Kidney capillary endothelial cell (primary cell): Measurements from ENCODE around the gene HIP1R.

Experiments
- DNase-seq: peaks from one replicate; pipeline ENCODE4 v3.0.0-alpha.2; 2018; ENCODE audit warnings: low spot score

HIP1R gene

GRCh38 chr12:122860040-122860853, 25.0 kb downstream of the HIP1R start:
- DNase-seq = peak; percentile 67

DNA sequence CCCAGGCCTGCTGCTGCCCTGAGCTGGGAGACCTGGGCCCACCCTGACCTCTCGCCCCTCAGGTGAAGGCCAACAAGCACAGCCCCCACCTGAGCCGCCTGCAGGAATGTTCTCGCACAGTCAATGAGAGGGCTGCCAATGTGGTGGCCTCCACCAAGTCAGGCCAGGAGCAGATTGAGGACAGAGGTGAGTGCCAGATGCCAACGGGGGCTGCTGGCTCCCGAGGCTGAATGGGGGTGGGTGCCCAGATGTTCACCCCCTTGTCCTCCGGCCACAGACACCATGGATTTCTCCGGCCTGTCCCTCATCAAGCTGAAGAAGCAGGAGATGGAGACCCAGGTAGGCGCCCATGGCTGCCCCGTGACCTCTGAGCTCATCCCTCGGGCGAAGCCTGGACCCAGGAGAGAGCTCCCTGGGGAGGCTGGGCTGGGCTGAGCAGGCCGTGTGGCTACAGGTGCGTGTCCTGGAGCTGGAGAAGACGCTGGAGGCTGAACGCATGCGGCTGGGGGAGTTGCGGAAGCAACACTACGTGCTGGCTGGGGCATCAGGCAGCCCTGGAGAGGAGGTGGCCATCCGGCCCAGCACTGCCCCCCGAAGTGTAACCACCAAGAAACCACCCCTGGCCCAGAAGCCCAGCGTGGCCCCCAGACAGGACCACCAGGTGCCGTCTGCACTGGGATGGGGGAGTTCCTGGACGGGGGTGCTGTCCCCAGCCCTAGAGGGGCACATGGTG, 25.8 kb downstream of the HIP1R start:
- no peak for DNase-seq

DNA sequence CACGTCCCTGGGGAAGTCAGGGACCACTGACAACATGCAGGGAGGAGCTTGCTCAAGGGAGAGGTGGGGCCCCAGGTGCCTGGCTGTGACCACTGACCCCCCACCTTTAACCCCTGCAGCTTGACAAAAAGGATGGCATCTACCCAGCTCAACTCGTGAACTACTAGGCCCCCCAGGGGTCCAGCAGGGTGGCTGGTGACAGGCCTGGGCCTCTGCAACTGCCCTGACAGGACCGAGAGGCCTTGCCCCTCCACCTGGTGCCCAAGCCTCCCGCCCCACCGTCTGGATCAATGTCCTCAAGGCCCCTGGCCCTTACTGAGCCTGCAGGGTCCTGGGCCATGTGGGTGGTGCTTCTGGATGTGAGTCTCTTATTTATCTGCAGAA, 26.3 kb downstream of the HIP1R start:
- DNase-seq = no peak

DNA sequence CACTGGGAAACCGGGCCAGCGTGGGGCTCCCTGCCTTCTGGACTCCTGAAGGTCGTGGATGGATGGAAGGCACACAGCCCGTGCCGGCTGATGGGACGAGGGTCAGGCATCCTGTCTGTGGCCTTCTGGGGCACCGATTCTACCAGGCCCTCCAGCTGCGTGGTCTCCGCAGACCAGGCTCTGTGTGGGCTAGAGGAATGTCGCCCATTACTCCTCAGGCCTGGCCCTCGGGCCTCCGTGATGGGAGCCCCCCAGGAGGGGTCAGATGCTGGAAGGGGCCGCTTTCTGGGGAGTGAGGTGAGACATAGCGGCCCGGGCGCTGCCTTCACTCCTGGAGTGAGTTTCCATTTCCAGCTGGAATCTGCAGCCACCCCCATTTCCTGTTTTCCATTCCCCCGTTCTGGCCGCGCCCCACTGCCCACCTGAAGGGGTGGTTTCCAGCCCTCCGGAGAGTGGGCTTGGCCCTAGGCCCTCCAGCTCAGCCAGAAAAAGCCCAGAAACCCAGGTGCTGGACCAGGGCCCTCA, 26.9 kb downstream of the HIP1R start:
- no peak for DNase-seq

DNA sequence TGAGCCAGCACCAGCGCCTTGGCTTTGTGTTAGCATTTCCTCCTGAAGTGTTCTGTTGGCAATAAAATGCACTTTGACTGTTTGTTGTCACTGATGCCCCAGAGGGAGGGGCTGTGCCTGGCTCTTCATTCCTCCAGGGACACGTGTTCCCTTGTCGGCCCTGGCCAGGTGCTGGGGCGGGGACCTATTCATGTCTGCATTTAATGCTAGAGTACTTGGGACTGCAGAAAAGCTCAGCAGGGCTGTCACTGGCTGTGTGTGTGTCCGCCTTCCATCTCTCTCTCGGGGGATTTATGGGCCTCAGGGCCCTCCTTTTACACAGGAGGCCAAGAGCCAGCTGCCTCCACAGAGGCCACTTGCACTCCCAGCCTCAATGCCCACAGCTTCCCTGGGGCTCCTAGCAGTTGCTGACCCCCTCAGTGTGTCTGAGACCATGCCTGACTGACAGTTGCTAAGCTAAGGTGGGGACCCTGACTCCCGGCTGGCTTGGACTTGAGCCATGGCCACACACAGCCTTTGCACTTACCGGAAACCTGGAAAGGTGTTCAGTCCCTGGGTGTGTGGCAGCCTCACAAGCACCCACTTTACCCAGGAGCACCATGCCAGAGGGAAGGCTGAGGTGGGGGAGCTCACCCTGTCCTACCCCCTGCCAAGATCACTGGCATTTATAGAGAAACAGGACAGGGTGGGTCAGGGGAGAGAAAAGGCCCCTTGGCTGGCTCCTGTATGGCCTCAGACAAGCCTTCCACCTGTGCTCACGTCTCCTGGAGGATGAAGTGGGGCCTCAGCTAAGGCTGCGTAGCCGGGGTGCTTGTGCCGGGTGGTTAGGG, 27.8 kb downstream of the HIP1R start:
- no peak for DNase-seq

GRCh38 chr12:122864894-122865253, 29.6 kb downstream of the HIP1R start:
- DNase-seq = no peak

- no peak for DNase-seq
Measured at GRCh38 chr12:122865268-122866231, 30.3 kb downstream of the HIP1R start.

- DNase-seq = no peak
Measured at GRCh38 chr12:122866379-122866778, 31.1 kb downstream of the HIP1R start.

DNA sequence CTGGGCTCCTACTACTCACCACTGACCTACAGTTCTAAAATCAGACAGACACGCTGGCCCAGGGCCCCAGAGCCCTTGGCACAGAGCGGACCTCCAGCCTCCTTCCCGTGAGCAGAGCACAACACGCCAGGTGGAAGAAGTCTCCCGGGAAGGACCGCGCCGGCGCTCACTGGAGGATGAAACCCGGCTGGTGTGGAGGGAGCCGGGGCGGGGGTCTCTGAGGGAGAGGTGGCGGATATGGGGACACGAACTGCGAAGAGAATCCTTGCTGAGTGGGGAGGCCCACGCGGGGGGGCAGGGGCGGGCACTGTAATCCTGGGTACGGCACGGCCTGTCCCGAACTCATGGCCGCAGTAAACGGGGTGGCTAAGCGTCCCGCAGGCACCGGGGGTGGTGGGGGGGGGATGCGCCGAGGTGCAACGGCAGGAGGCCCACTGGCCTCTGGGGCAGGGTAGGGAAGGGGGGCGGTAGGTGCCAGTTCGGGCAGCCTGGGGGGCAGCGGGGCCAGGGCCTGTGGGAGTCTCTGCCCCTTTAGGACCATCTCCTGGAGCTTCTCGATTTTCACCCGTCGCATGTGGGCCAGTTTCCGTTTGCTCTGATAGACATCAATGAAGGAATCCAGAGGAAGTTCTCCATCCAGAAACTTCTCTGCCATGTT, 31.8 kb downstream of the HIP1R start:
- DNase-seq = no peak

GRCh38 chr12:122867691-122868461, 32.6 kb downstream of the HIP1R start:
- DNase-seq = peak; percentile 56

GRCh38 chr12:122868471-122869177, 33.4 kb downstream of the HIP1R start:
- DNase-seq = no peak

DNA sequence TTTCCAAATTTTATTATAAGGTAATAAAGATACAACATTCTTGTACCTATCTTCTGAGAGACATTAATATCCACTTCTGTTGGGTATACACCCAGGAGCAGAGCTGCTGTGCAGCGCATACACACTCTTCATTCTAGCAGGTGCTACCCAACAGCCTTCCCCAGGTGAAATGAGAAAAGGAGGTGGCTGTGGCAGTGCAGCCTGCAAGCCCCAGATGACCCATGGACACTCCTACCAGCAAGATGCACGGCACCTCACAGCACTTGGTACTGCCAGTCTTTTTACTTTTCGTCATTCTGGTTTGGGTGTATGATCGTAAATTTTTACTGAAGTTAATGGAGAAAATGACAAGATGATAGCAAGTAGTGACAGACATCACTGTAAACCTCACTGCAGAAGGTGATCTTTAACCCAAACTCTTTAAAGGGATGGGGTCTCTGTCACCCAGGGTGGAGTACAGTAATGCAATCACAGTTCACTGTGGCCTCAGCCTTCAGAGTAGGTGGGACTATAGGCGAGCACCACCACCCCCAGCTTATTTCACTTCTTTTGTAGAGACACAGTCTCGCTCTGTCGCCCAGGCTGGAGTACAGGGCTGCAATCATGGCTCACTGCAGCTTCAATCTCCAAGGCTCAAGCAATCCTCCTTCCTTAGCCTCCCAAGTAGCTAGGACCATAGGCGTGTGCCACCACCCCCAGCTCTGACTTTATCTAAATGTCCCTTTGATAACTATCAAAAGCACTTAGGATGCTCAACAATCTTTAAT, 34.1 kb downstream of the HIP1R start:
- no peak for DNase-seq

- no peak for DNase-seq
Measured at GRCh38 chr12:122870163-122870842, 35.0 kb downstream of the HIP1R start.

- DNase-seq = peak; percentile 69
Measured at GRCh38 chr12:122870867-122871664, 35.8 kb downstream of the HIP1R start.

- DNase-seq = peak; percentile 91
Measured at GRCh38 chr12:122871851-122872780, 36.9 kb downstream of the HIP1R start.

DNA sequence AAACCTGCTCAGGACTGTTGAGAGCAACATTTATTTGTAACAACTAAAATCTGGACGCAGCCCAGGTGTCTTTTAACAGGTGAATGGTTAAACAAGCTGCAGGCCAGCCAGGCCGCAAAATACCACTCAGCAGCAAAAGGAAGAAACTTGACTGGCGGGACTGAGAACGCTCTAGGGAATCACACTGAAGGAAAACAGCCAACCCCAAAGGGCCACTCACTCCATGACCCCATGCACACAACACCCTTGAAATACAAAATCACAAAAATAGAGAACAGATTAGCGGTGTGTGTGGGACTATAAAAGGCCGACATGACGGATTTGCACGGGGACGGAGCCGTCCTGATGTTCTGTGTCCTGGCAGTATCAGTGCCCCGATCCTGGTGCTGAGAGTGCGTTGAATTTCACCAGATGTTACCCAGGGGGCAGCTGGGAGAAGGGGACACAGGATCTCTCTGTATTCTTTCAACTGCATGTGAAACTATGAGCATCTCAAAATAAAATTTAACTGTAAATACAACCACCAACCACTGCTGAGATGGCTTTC, 37.6 kb downstream of the HIP1R start:
- DNase-seq = no peak
